AG09319 (cell line): ENCODE results near the gene ZNF217.
"Not testable (repeated sequence)": the region's sequence is repeated elsewhere in the genome, so short reads cannot be mapped to it uniquely, and the experiment has no call there.

Experiments
- DNase-seq: peaks from one replicate; pipeline ENCODE4 v3.0.0-alpha.2; 2010; ENCODE audit warnings: low read depth; ENCODE audit errors: extremely low read depth
- CTCF ChIP-seq: IDR thresholded peaks from 2 replicates; pipeline ENCODE4 v1.5.1; 2011; ENCODE audit warnings: low read depth, mild to moderate bottlenecking, inconsistent platforms, low read length, moderate library complexity

ZNF217 gene

GRCh38 chr20:53534037-53534436 lies 59.6 kb downstream of the ZNF217 start:
- no peak for TF ChIP-seq CTCF
- DNase-seq = no peak

- DNase-seq = no peak
- TF ChIP-seq CTCF = no peak
These were observed 60.1 kb downstream of the ZNF217 start for GRCh38 chr20:53533500-53533899.

DNA sequence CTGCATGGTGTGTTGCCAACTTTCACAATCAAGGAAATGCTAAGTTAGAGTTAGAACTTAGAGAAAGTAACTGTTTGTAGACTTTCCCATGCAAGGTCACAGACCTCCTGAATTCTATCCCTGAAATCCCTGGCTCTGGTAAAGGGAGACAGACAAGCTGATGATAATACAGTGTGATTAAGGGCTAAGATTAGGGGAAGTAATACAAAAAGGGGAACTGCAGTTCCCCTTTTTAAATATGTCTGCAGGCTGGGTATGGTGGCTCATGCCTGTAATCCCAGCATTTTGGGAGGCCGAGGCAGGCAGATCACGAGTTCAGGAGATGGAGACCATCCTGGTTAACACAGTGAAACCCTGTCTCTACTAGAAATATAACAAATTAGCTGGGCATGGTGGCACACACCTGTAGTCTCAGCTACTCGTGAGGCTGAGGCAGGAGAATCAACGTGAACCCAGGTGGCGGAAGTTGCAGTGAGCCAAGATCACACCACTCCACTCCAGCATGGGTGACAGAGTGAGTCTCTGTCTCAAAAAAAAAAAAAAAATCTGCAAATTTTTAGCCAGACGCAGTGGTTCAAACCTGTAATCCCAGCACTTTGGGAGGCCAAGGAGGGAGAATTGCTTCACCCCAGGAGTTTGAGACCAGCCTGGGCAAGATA lies 60.9 kb downstream of the ZNF217 start:
- not testable (repeated sequence) for DNase-seq

- DNase-seq = no peak
- no peak for TF ChIP-seq CTCF
These were observed 63.2 kb downstream of the ZNF217 start for GRCh38 chr20:53530440-53530839.

- no peak for DNase-seq
- TF ChIP-seq CTCF = no peak
These were observed 64.0 kb downstream of the ZNF217 start for GRCh38 chr20:53529658-53530057.

- TF ChIP-seq CTCF = no peak
- DNase-seq = no peak
These were observed 66.4 kb downstream of the ZNF217 start for GRCh38 chr20:53527196-53527595.

DNA sequence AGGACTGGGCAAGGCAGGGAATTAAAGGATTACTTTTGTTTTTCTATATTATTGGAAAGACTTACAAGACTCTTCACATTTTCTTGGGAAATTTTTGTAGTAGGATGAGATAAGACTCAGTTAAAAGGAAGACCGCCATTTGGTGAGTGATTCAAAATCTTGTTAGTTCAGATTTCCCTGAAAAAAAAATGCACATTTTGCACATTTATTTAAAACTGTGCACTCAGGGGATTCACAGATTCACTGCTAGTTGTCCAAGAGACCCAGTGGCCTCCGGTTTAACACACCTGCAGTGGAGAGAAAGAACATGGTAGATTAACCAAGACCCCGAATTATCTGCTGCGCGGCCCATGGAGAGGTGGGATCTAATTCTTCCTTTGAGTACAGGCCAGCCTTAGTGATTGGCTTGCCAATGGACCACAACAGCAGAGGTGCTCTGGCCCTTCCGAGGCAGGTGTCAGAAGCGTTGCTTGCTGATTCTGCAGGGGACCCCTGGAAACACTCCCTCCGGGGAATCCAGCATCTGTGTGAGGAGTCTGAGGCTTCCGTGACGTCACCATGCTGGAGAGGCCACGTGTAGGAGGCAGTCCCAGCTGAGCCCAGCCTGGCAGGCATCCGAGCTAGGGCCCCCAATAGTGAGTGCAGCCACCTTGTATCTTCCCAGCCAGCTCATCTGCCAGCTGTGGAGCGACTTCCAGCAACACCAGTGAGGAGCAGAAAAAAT lies 68.9 kb downstream of the ZNF217 start:
- no peak for TF ChIP-seq CTCF
- no peak for DNase-seq

DNA sequence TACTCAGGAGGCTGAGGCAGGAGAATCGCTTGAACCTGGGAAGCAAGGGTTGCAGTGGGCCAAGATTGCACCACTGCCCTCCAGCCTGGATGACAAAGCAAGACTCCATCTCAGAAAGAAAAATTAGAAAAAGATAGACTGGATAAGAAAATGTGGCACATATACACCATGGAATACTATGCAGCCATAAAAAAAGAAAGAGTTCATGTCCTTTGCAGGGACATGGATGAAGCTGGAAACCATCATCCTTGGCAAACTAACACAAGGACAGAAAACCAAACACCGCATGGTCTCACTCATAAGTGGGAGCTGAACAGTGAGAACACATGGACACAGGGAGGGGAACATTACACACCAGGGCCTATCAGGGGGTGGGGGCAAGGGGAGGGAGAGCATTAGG lies 70.0 kb downstream of the ZNF217 start:
- not testable (repeated sequence) for DNase-seq
